ENCODE results near the gene NUBPL. TPM values are rescaled to one million over a fixed set of nuclear protein-coding genes. Genes with fewer than 3 reads are reported as not detected.
A peak's percentile ranks its signal among the peaks of the same experiment; 100 is the strongest.

NUBPL gene
- total RNA-seq, 4 donors from 2014 or later: 1.9 to 45.2 (median 11.6) TPM

DNA sequence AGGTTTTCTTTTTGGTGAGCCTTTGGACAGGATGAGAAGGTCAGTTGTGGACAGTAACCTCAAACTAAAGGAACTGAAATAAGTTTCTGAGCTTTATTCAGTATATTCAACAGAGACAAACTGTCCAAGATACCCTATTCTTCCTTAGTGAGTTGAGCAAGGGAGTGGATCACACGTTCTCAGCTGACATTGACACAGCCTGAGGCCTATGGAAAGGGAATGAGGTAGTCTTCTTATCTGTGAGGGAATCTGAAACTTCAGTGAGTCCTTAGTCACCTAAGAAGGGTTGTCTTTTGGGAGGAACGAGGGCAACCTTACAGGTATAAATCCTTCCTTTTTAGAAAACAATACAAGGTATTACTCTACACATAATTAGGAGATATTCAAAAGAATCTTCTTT lies 5.0 kb upstream of the NUBPL start:
- WGBS, 2 donors (ENCODE audit: low coverage in 1 of 2): 57 to 72% methylated on average over 1 to 2 of the region's 2 CpGs
- Histone ChIP-seq H3K9me3 (no peaks in the 10 kb centered on the region), H3K36me3 (no peaks in the 10 kb centered on the region), H3K27me3 (no peaks in the 10 kb centered on the region), H3K4me3 (no peak overlapping the region), H3K27ac (no peak overlapping the region), H3K4me1 (peaks cover 0 to 5% (median 1%) of the 10 kb centered on the region in 4 donors)
- DNase-seq: no peak
- intact Hi-C loops (cut with DNase I; ENCODE audit: low total_unique reads): no loop called here
- in situ Hi-C loops (cut with MboI; ENCODE audit: low pct_ligation_motif_present in 1 of 4, low pct_unique_long_range_greater_than_20kb in 1 of 4, low sequenced_read_pairs in 3 of 4): no loop called here
- TF ChIP-seq CTCF (IDR thresholded peaks at IDR 0.05) (no peak), POLR2AphosphoS5 (IDR thresholded peaks at IDR 0.05) (no peak), POLR2A (IDR thresholded peaks at IDR 0.05) (no peak), EP300 (IDR thresholded peaks at IDR 0.05; ENCODE audit: low read depth) (no peak)

DNA sequence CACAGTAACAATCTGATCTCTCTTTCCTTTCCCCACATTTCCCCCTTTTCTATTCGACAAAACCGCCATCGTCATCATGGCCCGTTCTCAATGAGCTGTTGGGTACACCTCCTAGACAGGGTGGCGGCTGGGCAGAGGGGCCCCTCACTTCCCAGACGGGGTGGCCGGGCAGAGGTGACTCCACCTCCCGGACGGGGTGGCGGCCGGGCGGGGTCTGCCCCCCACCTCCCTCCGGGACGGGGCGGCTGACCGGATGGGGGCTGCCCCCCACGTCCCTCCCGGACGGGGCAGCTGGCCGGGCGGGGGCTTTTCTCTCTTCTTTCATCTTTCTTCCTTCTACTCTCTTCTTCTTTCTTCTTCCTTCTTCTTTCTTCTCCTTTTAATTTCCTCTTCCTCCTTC lies 1.3 kb upstream of the NUBPL start:
- 83 to 89% methylated on average over 2 to 21 of the region's 21 CpGs for WGBS, 2 donors (ENCODE audit: low coverage in 1 of 2)
- H3K9me3 ChIP-seq: no peaks in the 10 kb centered on the region
- in situ Hi-C loops (cut with MboI; ENCODE audit: low pct_ligation_motif_present in 1 of 4, low pct_unique_long_range_greater_than_20kb in 1 of 4, low sequenced_read_pairs in 3 of 4) (no loop called here), intact Hi-C loops (cut with DNase I; ENCODE audit: low total_unique reads) (no loop called here)
- H3K4me3 ChIP-seq: no peak overlapping the region
- DNase-seq: no peak
- H3K36me3 ChIP-seq: no peaks in the 10 kb centered on the region
- no peak overlapping the region for H3K27ac ChIP-seq
- no peak for TF ChIP-seq POLR2AphosphoS5 (IDR thresholded peaks at IDR 0.05)
- H3K4me1 ChIP-seq: peaks cover 0 to 18% (median 4%) of the 10 kb centered on the region in 4 donors
- no peaks in the 10 kb centered on the region for H3K27me3 ChIP-seq

- DNase-seq: no peak
- WGBS, 2 donors (ENCODE audit: low coverage in 1 of 2): 32 to 38% methylated on average over 7 of the region's 7 CpGs
- Histone ChIP-seq H3K27me3 (no peaks in the 10 kb centered on the region), H3K36me3 (no peaks in the 10 kb centered on the region), H3K4me3 (peak overlapping the region; percentile 61 to 89 (median 82)), H3K4me1 (peaks cover 0 to 18% (median 4%) of the 10 kb centered on the region in 4 donors), H3K27ac (peak overlapping the region; percentile 82 to 91 (median 88)), H3K9me3 (no peaks in the 10 kb centered on the region)
- intact Hi-C loops (cut with DNase I; ENCODE audit: low total_unique reads): no loop called here
- in situ Hi-C loops (cut with MboI; ENCODE audit: low pct_ligation_motif_present in 1 of 4, low pct_unique_long_range_greater_than_20kb in 1 of 4, low sequenced_read_pairs in 3 of 4): no loop called here
- no peak for TF ChIP-seq CTCF (IDR thresholded peaks at IDR 0.05)
- TF ChIP-seq POLR2A (IDR thresholded peaks at IDR 0.05): no peak
- no peak for TF ChIP-seq EP300 (IDR thresholded peaks at IDR 0.05; ENCODE audit: low read depth)
- TF ChIP-seq POLR2AphosphoS5 (IDR thresholded peaks at IDR 0.05): no peak
These were observed 447 bp upstream of the NUBPL start for GRCh38 chr14:31560759-31561154.

GRCh38 chr14:31564194-31564593 lies 3.0 kb downstream of the NUBPL start:
- WGBS, 2 donors (ENCODE audit: low coverage in 1 of 2): 83 to 93% methylated on average over 1 to 2 of the region's 2 CpGs
- H3K4me1 ChIP-seq: peaks cover 0 to 23% (median 4%) of the 10 kb centered on the region in 4 donors
- intact Hi-C loops (cut with DNase I; ENCODE audit: low total_unique reads): no loop called here
- in situ Hi-C loops (cut with MboI; ENCODE audit: low pct_ligation_motif_present in 1 of 4, low pct_unique_long_range_greater_than_20kb in 1 of 4, low sequenced_read_pairs in 3 of 4): no loop called here
- H3K4me3 ChIP-seq: no peak overlapping the region
- H3K9me3 ChIP-seq: no peaks in the 10 kb centered on the region
- H3K27ac ChIP-seq: no peak overlapping the region
- no peak for DNase-seq
- TF ChIP-seq CTCF (IDR thresholded peaks at IDR 0.05) (no peak), EP300 (IDR thresholded peaks at IDR 0.05; ENCODE audit: low read depth) (no peak), POLR2AphosphoS5 (IDR thresholded peaks at IDR 0.05) (no peak), POLR2A (IDR thresholded peaks at IDR 0.05) (no peak)
- no peaks in the 10 kb centered on the region for H3K27me3 ChIP-seq
- no peaks in the 10 kb centered on the region for H3K36me3 ChIP-seq

DNA sequence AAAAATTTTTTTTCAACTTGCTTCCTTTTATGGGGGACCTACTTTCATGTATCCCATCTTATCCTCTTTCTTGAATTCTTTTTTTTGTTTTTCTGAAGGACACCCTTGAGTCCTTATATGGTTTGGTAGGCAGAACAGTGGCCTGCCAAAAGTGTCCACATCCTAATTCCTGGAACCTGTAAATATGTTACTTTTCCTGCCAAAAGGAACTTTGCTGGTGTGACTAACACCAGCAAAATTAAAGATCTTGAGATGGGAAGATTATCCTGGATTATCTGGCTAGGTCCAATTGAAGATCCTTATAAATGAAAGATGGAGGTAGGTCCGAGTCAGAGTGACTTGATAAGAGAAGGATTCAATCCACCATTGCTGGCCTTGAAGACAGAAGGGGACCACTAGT lies 5.3 kb downstream of the NUBPL start:
- no peak overlapping the region for H3K27ac ChIP-seq
- in situ Hi-C loops (cut with MboI; ENCODE audit: low pct_ligation_motif_present in 1 of 4, low pct_unique_long_range_greater_than_20kb in 1 of 4, low sequenced_read_pairs in 3 of 4): no loop called here
- no peak for TF ChIP-seq CTCF (IDR thresholded peaks at IDR 0.05)
- TF ChIP-seq POLR2A (IDR thresholded peaks at IDR 0.05): no peak
- no peak for TF ChIP-seq POLR2AphosphoS5 (IDR thresholded peaks at IDR 0.05)
- TF ChIP-seq EP300 (IDR thresholded peaks at IDR 0.05; ENCODE audit: low read depth): no peak
- DNase-seq: no peak
- WGBS, 2 donors (ENCODE audit: low coverage in 1 of 2): 76 to 100% methylated on average over 1 of the region's 1 CpG
- peaks cover 0 to 18% (median 3%) of the 10 kb centered on the region in 4 donors for H3K4me1 ChIP-seq
- intact Hi-C loops (cut with DNase I; ENCODE audit: low total_unique reads): no loop called here
- no peaks in the 10 kb centered on the region for H3K36me3 ChIP-seq
- no peaks in the 10 kb centered on the region for H3K9me3 ChIP-seq
- no peak overlapping the region for H3K4me3 ChIP-seq
- no peaks in the 10 kb centered on the region for H3K27me3 ChIP-seq
